Cardiac muscle cell (in vitro differentiated cells and primary cell): ENCODE measurements around the gene STAB2. TPM values are rescaled to one million over a fixed set of nuclear protein-coding genes. Genes with fewer than 3 reads are reported as not detected.

ENCODE experiments used
- DNase-seq, 2 donors: peaks; one replicate each; pipeline versions ENCODE4 v3.0.0 to v3.0.0-alpha.2; 2010 to 2017; ENCODE audit warnings: low read depth in 1 of 2, low spot score in 1 of 2
- H3K27ac ChIP-seq: fragments of 200-600 bp; sonication (generic); 2 replicates; pipeline ENCODE4 v1.5.1; 2016
- H3K27me3 ChIP-seq: fragments of 200-600 bp; sonication (generic); 2 replicates; pipeline ENCODE4 v1.6.0; 2016; ENCODE audit warnings: control low read depth
- H3K36me3 ChIP-seq: fragments of 200-600 bp; sonication (generic); 2 replicates; pipeline ENCODE4 v1.5.1; 2016; ENCODE audit warnings: control low read depth
- H3K4me1 ChIP-seq: fragments of 200-600 bp; sonication (generic); 2 replicates; pipeline ENCODE4 v1.8.1; 2017; ENCODE audit warnings: low read depth, mild to moderate bottlenecking, mixed run types
- H3K4me3 ChIP-seq: fragments of 200-600 bp; sonication (generic); 2 replicates; pipeline ENCODE4 v1.5.1; 2016; ENCODE audit warnings: mild to moderate bottlenecking
- H3K9me3 ChIP-seq: fragments of 200-600 bp; sonication (generic); 2 replicates; pipeline ENCODE4 v1.5.1; 2017; ENCODE audit warnings: low read depth, mild to moderate bottlenecking, control low read depth
- polyA plus RNA-seq: library from polyadenylated mRNA; unstranded; fragments of >200 nt; fragmentation: Nextera tagmentation; extraction: Ambion mirVana; gene quantifications from 2 replicates; pipeline ENCODE4 v1.2.1, GENCODE V29; 2016
- total RNA-seq: library from RNA; depleted of rRNA; stranded (reverse); fragments of >200 nt; gene quantifications from 2 replicates; pipeline ENCODE4 v1.2.3, GENCODE V29; 2016
- TF ChIP-seq, protein P1 (sequence below): IDR thresholded peaks from 2 replicates; pipeline ENCODE4 v1.5.1; 2012; ENCODE audit warnings: low read depth, mild to moderate bottlenecking, low read length

The STAB2 gene
- total and polyA plus RNA-seq, 2 experiments from 2014 or later: 0.03 TPM; not detected in 1

DNA sequence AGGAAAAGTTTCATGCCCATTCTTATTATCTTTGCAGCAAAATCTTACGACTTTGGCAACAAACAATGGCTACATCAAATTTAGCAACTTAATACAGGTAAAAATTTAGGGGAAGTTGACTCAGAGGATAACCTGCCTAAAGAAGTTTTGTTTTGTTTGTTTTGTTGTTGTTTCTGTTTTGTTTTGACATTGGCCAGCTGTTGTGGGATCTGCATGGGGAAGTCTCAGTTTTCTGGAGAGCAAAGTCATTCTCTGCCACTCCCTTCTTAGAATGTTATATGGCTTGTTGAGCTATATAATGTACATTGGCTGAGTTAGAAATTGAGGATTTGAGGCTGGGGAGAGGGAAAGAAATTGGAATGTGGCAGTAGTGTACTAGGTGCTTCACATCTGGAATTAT, 144.5 kb downstream of the STAB2 start:
- peaks cover 19% of the 10 kb centered on the region for H3K27me3 ChIP-seq
- no peaks in the 10 kb centered on the region for H3K36me3 ChIP-seq
- H3K4me1 ChIP-seq: no peaks in the 10 kb centered on the region
- no peak overlapping the region for H3K27ac ChIP-seq
- TF ChIP-seq, protein P1, sequence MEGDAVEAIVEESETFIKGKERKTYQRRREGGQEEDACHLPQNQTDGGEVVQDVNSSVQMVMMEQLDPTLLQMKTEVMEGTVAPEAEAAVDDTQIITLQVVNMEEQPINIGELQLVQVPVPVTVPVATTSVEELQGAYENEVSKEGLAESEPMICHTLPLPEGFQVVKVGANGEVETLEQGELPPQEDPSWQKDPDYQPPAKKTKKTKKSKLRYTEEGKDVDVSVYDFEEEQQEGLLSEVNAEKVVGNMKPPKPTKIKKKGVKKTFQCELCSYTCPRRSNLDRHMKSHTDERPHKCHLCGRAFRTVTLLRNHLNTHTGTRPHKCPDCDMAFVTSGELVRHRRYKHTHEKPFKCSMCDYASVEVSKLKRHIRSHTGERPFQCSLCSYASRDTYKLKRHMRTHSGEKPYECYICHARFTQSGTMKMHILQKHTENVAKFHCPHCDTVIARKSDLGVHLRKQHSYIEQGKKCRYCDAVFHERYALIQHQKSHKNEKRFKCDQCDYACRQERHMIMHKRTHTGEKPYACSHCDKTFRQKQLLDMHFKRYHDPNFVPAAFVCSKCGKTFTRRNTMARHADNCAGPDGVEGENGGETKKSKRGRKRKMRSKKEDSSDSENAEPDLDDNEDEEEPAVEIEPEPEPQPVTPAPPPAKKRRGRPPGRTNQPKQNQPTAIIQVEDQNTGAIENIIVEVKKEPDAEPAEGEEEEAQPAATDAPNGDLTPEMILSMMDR: no peak
- no peak overlapping the region for H3K4me3 ChIP-seq
- DNase-seq: no peak
- H3K9me3 ChIP-seq: no peaks in the 10 kb centered on the region

DNA sequence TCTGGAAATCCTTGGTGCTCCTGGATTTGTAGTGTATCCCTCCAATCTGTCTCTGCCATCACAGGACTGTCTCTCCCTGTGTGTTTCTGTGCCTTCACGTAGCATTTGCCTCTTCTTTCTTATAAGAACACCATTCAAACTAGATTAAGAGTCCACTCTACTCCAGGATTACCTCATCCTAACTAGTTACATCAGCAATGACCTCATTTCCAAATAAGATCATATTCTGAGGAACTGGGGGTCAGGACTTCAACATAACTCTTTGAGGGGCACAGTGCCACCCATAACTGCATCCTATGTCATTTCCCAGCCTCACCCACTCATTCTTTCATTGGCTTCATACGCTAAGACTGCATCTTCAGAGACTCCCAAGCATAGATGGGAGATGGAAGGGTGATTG, 147.8 kb downstream of the STAB2 start:
- Histone ChIP-seq H3K4me3 (no peak overlapping the region), H3K36me3 (no peaks in the 10 kb centered on the region), H3K27me3 (peaks cover 24% of the 10 kb centered on the region), H3K4me1 (no peaks in the 10 kb centered on the region), H3K9me3 (no peaks in the 10 kb centered on the region), H3K27ac (no peak overlapping the region)
- DNase-seq: no peak
- TF ChIP-seq, protein P1: no peak

DNA sequence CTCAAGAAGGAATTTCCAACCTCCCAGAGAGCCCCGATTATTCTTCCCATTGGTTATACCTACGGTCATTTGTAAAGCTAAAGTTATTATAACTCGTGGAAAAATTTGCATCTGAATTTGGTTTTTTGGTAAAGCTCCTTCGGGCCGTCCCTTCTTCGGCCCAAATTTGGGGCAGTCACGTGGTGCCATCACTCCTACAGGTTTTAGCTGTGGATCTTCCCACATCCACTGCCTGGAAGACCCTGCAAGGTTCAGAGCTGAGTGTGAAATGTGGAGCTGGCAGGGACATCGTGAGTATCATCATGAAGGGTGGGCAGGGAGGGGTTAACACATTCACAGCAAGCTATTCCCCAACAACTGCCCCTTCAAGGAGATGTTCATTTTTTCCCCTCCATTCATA, 148.2 kb downstream of the STAB2 start:
- Histone ChIP-seq H3K27me3 (peaks cover 24% of the 10 kb centered on the region), H3K9me3 (no peaks in the 10 kb centered on the region), H3K36me3 (no peaks in the 10 kb centered on the region), H3K4me3 (no peak overlapping the region), H3K4me1 (no peaks in the 10 kb centered on the region), H3K27ac (no peak overlapping the region)
- DNase-seq: no peak
- TF ChIP-seq, protein P1: no peak

DNA sequence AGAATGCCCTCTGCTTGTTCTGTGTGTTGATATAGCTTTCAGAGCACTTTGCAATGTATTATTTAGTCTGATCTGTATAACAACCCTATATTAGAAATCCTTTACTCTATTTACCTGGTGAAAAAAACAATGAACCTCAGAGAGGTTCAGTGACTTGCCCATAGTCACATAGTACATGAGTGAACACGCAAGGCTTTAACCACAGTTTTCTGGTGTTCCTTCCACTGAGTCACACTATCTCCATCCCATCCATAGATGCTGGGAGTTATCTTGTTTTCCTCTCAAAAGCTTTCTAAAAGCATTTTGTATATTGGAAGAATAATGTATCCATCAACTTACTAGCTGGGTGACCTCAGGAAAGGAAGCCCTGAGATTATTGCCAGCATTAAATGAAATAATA, 149.5 kb downstream of the STAB2 start:
- Histone ChIP-seq H3K4me1 (no peaks in the 10 kb centered on the region), H3K9me3 (no peaks in the 10 kb centered on the region), H3K36me3 (no peaks in the 10 kb centered on the region), H3K27ac (no peak overlapping the region), H3K27me3 (peaks cover 24% of the 10 kb centered on the region), H3K4me3 (no peak overlapping the region)
- DNase-seq: no peak
- TF ChIP-seq, protein P1: no peak

DNA sequence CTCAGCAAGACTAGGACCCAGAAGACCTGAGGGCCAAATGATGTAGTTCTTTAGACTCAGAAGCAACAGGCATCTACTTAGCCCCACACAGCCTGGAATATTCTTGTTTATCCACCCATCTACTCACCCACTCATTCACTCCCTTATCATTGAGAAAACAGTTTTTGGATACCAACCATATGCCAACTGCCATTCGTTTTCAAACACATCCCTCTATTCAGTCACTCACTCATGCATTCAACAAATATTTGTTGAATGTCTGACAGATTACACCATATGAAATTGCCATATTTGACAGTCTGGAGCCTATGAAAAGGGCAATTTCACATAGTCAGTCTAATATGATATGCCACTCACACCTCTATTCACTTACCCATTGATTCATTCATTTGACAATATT, 150.8 kb downstream of the STAB2 start:
- TF ChIP-seq, protein P1: no peak
- Histone ChIP-seq H3K36me3 (no peaks in the 10 kb centered on the region), H3K4me1 (no peaks in the 10 kb centered on the region), H3K9me3 (no peaks in the 10 kb centered on the region), H3K27ac (no peak overlapping the region), H3K4me3 (no peak overlapping the region), H3K27me3 (peaks cover 24% of the 10 kb centered on the region)
- DNase-seq: no peak
